HG02852 (cell line): ENCODE results near the gene GP1BB.

ENCODE experiments used
- ATAC-seq: cut with Tn5 transposase; IDR thresholded peaks from one replicate; pipeline ENCODE4 v1.9.1; 2021; ENCODE audit warnings: mild to moderate bottlenecking, moderate library complexity; ENCODE audit not compliant: unreplicated experiment

Gene GP1BB

GRCh38 chr22:19739911-19740449, 16.6 kb downstream of the GP1BB start:
- no peak for ATAC-seq

- no peak for ATAC-seq
Observed at GRCh38 chr22:19740586-19740985, 17.2 kb downstream of the GP1BB start.

GRCh38 chr22:19741053-19741452, 17.7 kb downstream of the GP1BB start:
- ATAC-seq, result no peak

- ATAC-seq, result no peak
Observed at GRCh38 chr22:19742160-19743066, 19.1 kb downstream of the GP1BB start.

- ATAC-seq, result no peak
Observed at GRCh38 chr22:19743081-19743480, 19.7 kb downstream of the GP1BB start.

- no peak for ATAC-seq
Observed at GRCh38 chr22:19743651-19744050, 20.3 kb downstream of the GP1BB start.

GRCh38 chr22:19744350-19745006, 21.1 kb downstream of the GP1BB start:
- ATAC-seq, result no peak

GRCh38 chr22:19745155-19746101, 22.1 kb downstream of the GP1BB start:
- ATAC-seq, result no peak

GRCh38 chr22:19746726-19747125, 23.4 kb downstream of the GP1BB start:
- ATAC-seq, result no peak

GRCh38 chr22:19747551-19747950, 24.2 kb downstream of the GP1BB start:
- no peak for ATAC-seq

GRCh38 chr22:19748139-19748538, 24.8 kb downstream of the GP1BB start:
- ATAC-seq, result no peak

- no peak for ATAC-seq
Observed at GRCh38 chr22:19748991-19749664, 25.8 kb downstream of the GP1BB start.

- no peak for ATAC-seq
Observed at GRCh38 chr22:19749876-19750275, 26.5 kb downstream of the GP1BB start.

- no peak for ATAC-seq
Observed at GRCh38 chr22:19750507-19751490, 27.5 kb downstream of the GP1BB start.

GRCh38 chr22:19751497-19752245, 28.3 kb downstream of the GP1BB start:
- no peak for ATAC-seq

GRCh38 chr22:19753090-19753842, 29.9 kb downstream of the GP1BB start:
- ATAC-seq, result no peak

GRCh38 chr22:19753996-19754700, 30.8 kb downstream of the GP1BB start:
- no peak for ATAC-seq
